ENCODE results near the gene ARRDC4. TPM values are rescaled to one million over a fixed set of nuclear protein-coding genes. Genes with fewer than 3 reads are reported as not detected.

Gene ARRDC4
- total RNA-seq, 1 experiment from 2014 or later = 9.2 TPM

DNA sequence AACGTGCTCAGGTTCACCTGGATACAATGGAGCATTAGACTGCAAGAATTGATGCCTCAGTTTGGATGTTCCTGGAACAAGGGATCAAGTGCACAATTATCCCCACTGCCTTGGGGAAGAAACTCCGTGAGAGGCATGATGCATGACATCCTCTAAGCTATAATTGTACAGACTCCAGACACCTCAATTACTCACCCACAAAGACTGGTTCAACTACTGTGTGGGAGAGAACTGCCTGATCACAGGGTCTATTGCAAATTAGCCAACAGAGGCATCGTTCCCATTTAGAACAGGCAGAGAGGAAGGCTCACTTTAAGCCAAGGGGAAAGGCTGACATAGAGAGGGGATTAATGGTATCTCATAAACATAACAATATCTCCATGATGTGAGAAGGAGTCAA is 43.5 kb downstream of the ARRDC4 start:
- no peaks in the 10 kb centered on the region for H3K36me3 ChIP-seq
- peak; percentile 30 for DNase-seq

DNA sequence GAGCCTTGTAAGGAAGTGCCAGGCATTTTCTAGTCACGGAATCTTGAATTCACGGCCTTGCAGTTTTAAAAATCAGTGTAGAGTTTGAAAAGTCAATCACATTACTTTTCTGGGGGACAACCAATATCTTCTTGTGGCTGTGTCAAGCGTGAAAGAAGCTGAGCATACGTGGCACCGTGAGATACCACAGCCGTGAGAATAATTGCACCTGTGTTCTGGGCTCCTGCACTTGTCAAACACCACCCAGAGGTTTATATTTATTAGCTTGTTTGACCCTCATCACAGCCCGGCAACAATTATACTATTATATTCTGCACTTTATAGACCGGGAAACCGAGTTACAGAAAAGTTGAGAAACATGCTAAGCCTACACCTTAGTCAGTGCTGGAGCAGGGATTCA is 45.2 kb downstream of the ARRDC4 start:
- Histone ChIP-seq H3K4me3 (no peak overlapping the region), H3K36me3 (no peaks in the 10 kb centered on the region), H3K27me3 (no peaks in the 10 kb centered on the region), H3K9me3 (no peaks in the 10 kb centered on the region)
- no peak for DNase-seq

More for the DNA sequence above, 43.5 kb downstream of the ARRDC4 start:
- Histone ChIP-seq H3K9me3 (no peaks in the 10 kb centered on the region), H3K4me3 (no peak overlapping the region), H3K27me3 (no peaks in the 10 kb centered on the region)

GRCh38 chr15:98009169-98009568 is 48.7 kb downstream of the ARRDC4 start:
- Histone ChIP-seq H3K36me3 (no peaks in the 10 kb centered on the region), H3K4me3 (no peak overlapping the region), H3K9me3 (no peaks in the 10 kb centered on the region), H3K27me3 (no peaks in the 10 kb centered on the region)
- DNase-seq = no peak

- no peak overlapping the region for H3K4me3 ChIP-seq
- no peaks in the 10 kb centered on the region for H3K36me3 ChIP-seq
- DNase-seq = no peak
- H3K27me3 ChIP-seq = no peaks in the 10 kb centered on the region
- no peaks in the 10 kb centered on the region for H3K9me3 ChIP-seq
These were observed 49.5 kb downstream of the ARRDC4 start for GRCh38 chr15:98009971-98010370.

DNA sequence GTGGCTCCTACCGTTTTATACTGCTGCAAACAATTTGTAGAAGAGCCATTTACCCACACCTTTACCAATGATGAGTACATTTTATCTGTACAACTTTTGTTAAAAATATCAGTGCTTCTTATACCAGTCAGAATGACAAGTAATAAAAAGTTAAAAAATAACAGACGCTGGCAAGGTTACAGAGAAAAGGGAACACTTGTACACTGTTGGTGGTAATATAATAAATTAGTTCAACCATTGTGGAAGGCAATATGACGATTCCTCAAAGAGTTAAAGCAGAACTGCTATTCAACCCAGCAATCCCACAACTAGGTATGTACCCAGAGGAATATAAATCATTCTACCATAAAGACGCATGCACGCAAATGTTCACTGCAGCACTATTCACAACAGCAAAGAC is 51.9 kb downstream of the ARRDC4 start:
- Histone ChIP-seq H3K4me3 (no peak overlapping the region), H3K27me3 (no peaks in the 10 kb centered on the region), H3K9me3 (no peaks in the 10 kb centered on the region), H3K36me3 (no peaks in the 10 kb centered on the region)
- DNase-seq = no peak

- H3K36me3 ChIP-seq = no peaks in the 10 kb centered on the region
- no peaks in the 10 kb centered on the region for H3K9me3 ChIP-seq
- no peaks in the 10 kb centered on the region for H3K27me3 ChIP-seq
- no peak for DNase-seq
- no peak overlapping the region for H3K4me3 ChIP-seq
These were observed 53.1 kb downstream of the ARRDC4 start for GRCh38 chr15:98013631-98014030.

- no peaks in the 10 kb centered on the region for H3K9me3 ChIP-seq
- no peaks in the 10 kb centered on the region for H3K36me3 ChIP-seq
- no peak overlapping the region for H3K4me3 ChIP-seq
- H3K27me3 ChIP-seq = no peaks in the 10 kb centered on the region
- no peak for DNase-seq
These were observed 56.9 kb downstream of the ARRDC4 start for GRCh38 chr15:98017150-98017964.

DNA sequence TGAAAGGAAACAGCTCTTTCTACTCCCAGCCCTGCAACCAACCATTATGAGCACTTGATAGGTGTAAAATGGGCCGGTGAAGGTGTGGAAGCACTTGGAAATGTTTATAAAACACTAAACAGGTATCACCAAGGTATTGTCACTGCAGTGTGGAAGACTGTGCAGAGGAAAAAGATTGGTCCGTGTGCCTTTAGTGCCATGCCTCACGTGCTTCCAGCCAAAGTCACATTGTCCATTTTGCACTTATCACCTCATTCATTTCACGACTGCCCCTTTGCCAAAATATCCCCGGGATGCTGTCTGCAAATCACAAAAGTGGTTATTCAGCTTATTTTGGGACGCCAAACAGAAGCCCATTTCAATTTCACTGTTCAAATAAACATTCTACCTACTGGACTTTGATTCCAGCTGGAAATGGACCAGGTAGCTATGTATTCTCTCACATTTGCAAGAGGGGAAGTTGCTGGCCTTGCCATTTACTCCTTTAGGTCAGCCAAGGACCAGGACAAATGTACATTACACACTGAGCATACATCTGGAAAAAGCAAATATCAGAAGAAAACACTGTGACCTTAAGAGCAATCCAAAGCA is 58.4 kb downstream of the ARRDC4 start:
- no peaks in the 10 kb centered on the region for H3K27me3 ChIP-seq
- H3K36me3 ChIP-seq = no peaks in the 10 kb centered on the region
- H3K4me3 ChIP-seq = no peak overlapping the region
- no peaks in the 10 kb centered on the region for H3K9me3 ChIP-seq
- DNase-seq = no peak
